ENCODE data around the gene ZNF784. TPM values are rescaled to one million over a fixed set of nuclear protein-coding genes. Genes with fewer than 3 reads are reported as not detected.

Gene ZNF784
- total and polyA plus RNA-seq, 2 of the 13 experiments (the other 11 are each of a cell fraction or from before 2014, with no cell fraction given), result 4.1 to 4.2 TPM

DNA sequence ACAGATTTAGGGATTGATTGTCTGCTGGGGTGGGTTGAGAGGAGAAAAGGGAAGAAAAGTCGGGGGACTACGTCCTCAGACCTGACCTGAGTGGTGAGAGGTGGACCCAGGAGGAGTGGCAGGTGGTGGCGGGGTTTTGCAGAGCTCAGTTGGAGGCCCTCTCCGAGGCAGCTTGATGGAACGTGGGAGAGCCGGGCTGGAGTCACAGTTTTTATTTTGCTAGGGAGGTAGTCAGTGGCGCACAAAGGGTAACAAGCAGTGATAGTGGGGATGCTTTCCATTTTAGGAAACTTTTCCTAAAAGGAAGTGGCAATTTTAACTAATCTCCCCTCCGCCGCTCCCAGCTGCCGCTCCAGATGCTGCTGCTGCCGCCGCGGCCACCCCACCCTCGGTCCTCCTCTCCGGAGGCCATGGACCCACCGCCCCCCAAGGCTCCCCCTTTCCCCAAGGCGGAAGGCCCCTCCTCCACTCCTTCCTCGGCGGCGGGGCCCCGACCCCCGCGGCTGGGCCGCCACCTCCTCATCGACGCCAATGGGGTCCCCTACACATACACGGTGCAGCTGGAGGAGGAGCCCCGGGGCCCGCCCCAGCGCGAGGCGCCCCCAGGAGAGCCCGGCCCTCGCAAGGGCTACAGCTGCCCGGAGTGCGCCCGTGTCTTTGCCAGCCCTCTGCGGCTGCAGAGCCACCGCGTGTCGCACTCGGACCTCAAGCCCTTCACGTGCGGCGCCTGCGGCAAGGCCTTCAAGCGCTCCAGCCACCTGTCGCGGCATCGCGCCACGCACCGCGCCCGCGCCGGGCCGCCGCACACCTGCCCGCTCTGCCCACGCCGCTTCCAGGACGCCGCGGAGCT is 18.0 kb upstream of the ZNF784 start (continued):
- TF ChIP-seq, protein P1, sequence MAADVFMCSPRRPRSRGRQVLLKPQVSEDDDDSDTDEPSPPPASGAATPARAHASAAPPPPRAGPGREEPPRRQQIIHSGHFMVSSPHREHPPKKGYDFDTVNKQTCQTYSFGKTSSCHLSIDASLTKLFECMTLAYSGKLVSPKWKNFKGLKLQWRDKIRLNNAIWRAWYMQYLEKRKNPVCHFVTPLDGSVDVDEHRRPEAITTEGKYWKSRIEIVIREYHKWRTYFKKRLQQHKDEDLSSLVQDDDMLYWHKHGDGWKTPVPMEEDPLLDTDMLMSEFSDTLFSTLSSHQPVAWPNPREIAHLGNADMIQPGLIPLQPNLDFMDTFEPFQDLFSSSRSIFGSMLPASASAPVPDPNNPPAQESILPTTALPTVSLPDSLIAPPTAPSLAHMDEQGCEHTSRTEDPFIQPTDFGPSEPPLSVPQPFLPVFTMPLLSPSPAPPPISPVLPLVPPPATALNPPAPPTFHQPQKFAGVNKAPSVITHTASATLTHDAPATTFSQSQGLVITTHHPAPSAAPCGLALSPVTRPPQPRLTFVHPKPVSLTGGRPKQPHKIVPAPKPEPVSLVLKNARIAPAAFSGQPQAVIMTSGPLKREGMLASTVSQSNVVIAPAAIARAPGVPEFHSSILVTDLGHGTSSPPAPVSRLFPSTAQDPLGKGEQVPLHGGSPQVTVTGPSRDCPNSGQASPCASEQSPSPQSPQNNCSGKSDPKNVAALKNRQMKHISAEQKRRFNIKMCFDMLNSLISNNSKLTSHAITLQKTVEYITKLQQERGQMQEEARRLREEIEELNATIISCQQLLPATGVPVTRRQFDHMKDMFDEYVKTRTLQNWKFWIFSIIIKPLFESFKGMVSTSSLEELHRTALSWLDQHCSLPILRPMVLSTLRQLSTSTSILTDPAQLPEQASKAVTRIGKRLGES (CRISPR knock-in tag; IDR thresholded peaks at IDR 0.05; ENCODE audit: borderline replicate concordance), result no peak
- TF ChIP-seq NCOR1 (IDR thresholded peaks at IDR 0.05; ENCODE audit: borderline replicate concordance, low read length), result no peak
- TF ChIP-seq ZNF44 (CRISPR knock-in tag; IDR thresholded peaks at IDR 0.05), result no peak
- TF ChIP-seq, protein P2, sequence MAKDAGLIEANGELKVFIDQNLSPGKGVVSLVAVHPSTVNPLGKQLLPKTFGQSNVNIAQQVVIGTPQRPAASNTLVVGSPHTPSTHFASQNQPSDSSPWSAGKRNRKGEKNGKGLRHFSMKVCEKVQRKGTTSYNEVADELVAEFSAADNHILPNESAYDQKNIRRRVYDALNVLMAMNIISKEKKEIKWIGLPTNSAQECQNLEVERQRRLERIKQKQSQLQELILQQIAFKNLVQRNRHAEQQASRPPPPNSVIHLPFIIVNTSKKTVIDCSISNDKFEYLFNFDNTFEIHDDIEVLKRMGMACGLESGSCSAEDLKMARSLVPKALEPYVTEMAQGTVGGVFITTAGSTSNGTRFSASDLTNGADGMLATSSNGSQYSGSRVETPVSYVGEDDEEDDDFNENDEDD (CRISPR knock-in tag; IDR thresholded peaks at IDR 0.05; ENCODE audit: borderline replicate concordance), result peak; percentile 55; the same call in 1 of the 2 replicates
- TF ChIP-seq RBAK (CRISPR knock-in tag; IDR thresholded peaks at IDR 0.05), result no peak
- TF ChIP-seq RBFOX2 (IDR thresholded peaks at IDR 0.05; ENCODE audit: low read depth, low read length), result peak; percentile 81
- TF ChIP-seq ZNF775 (CRISPR knock-in tag; IDR thresholded peaks at IDR 0.05; ENCODE audit: borderline replicate concordance), result no peak
- 0 out of 2 replicates have a peak, but pooled peaks have one; percentile 27 for TF ChIP-seq ZNF674 (CRISPR knock-in tag; IDR thresholded peaks at IDR 0.05; ENCODE audit: low read depth)
- TF ChIP-seq MXD4 (CRISPR knock-in tag; IDR thresholded peaks at IDR 0.05), result no peak
- TF ChIP-seq, protein P3, sequence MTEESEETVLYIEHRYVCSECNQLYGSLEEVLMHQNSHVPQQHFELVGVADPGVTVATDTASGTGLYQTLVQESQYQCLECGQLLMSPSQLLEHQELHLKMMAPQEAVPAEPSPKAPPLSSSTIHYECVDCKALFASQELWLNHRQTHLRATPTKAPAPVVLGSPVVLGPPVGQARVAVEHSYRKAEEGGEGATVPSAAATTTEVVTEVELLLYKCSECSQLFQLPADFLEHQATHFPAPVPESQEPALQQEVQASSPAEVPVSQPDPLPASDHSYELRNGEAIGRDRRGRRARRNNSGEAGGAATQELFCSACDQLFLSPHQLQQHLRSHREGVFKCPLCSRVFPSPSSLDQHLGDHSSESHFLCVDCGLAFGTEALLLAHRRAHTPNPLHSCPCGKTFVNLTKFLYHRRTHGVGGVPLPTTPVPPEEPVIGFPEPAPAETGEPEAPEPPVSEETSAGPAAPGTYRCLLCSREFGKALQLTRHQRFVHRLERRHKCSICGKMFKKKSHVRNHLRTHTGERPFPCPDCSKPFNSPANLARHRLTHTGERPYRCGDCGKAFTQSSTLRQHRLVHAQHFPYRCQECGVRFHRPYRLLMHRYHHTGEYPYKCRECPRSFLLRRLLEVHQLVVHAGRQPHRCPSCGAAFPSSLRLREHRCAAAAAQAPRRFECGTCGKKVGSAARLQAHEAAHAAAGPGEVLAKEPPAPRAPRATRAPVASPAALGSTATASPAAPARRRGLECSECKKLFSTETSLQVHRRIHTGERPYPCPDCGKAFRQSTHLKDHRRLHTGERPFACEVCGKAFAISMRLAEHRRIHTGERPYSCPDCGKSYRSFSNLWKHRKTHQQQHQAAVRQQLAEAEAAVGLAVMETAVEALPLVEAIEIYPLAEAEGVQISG (CRISPR knock-in tag; IDR thresholded peaks at IDR 0.05), result no peak
- TF ChIP-seq, protein P4, sequence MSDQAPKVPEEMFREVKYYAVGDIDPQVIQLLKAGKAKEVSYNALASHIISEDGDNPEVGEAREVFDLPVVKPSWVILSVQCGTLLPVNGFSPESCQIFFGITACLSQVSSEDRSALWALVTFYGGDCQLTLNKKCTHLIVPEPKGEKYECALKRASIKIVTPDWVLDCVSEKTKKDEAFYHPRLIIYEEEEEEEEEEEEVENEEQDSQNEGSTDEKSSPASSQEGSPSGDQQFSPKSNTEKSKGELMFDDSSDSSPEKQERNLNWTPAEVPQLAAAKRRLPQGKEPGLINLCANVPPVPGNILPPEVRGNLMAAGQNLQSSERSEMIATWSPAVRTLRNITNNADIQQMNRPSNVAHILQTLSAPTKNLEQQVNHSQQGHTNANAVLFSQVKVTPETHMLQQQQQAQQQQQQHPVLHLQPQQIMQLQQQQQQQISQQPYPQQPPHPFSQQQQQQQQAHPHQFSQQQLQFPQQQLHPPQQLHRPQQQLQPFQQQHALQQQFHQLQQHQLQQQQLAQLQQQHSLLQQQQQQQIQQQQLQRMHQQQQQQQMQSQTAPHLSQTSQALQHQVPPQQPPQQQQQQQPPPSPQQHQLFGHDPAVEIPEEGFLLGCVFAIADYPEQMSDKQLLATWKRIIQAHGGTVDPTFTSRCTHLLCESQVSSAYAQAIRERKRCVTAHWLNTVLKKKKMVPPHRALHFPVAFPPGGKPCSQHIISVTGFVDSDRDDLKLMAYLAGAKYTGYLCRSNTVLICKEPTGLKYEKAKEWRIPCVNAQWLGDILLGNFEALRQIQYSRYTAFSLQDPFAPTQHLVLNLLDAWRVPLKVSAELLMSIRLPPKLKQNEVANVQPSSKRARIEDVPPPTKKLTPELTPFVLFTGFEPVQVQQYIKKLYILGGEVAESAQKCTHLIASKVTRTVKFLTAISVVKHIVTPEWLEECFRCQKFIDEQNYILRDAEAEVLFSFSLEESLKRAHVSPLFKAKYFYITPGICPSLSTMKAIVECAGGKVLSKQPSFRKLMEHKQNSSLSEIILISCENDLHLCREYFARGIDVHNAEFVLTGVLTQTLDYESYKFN (CRISPR knock-in tag; conservative IDR thresholded peaks at IDR 0.05), result no peak
- no peak for TF ChIP-seq ZC3H4 (CRISPR knock-in tag; IDR thresholded peaks at IDR 0.05; ENCODE audit: borderline replicate concordance)
- TF ChIP-seq ZNF33A (CRISPR knock-in tag; IDR thresholded peaks at IDR 0.05; ENCODE audit: borderline replicate concordance), result no peak
- TF ChIP-seq RBM22 (optimal IDR thresholded peaks at IDR 0.05; ENCODE audit: low read length), result no peak
- peak; percentile 56 for TF ChIP-seq KDM2A (CRISPR knock-in tag; IDR thresholded peaks at IDR 0.05; ENCODE audit: borderline replicate concordance, low read depth)
- TF ChIP-seq SPEN (CRISPR knock-in tag; IDR thresholded peaks at IDR 0.05; ENCODE audit: low read depth), result no peak
- peak; percentile 84 for TF ChIP-seq ZBTB38 (CRISPR knock-in tag; IDR thresholded peaks at IDR 0.05)
- TF ChIP-seq ZNF160 (CRISPR knock-in tag; IDR thresholded peaks at IDR 0.05), result no peak

Data from HepG2 (cell line).